OCI-LY3 (cell line): ENCODE measurements around the gene CYP4F3.

Experiments
- H2AFZ ChIP-seq: fragments of 200-600, 300-600 bp; shearing (Covaris generic); 2 replicates; pipeline ENCODE4 v1.6.0; 2014; ENCODE audit warnings: antibody characterized with exemption, low read depth, low read length
- H3K27ac ChIP-seq: fragments of 200-600, 300-600 bp; sonication (generic); 2 replicates; pipeline ENCODE4 v1.5.1; 2014; ENCODE audit warnings: mild to moderate bottlenecking, low read length, moderate library complexity, mixed read lengths
- H3K27me3 ChIP-seq: fragments of 200-600, 300-600 bp; sonication (generic); 2 replicates; pipeline ENCODE4 v1.6.1; 2014; ENCODE audit warnings: low read depth, low read length, mixed read lengths
- H3K36me3 ChIP-seq: fragments of 200-600, 300-600 bp; sonication (generic); replicated peaks from 2 replicates; pipeline ENCODE3; 2014; ENCODE audit warnings: low read depth, low read length, mixed read lengths
- H3K4me1 ChIP-seq: fragments of 300-600, 200-600 bp; sonication (generic); 2 replicates; pipeline ENCODE4 v1.6.1; 2014; ENCODE audit warnings: low read length, mixed read lengths
- H3K4me2 ChIP-seq: fragments of 200-600, 300-600 bp; sonication (generic); 2 replicates; pipeline ENCODE4 v1.6.1; 2014; ENCODE audit warnings: low read length, mixed read lengths
- H3K4me3 ChIP-seq: fragments of 300-600, 200-600 bp; sonication (generic); 2 replicates; pipeline ENCODE4 v1.5.1; 2014; ENCODE audit warnings: antibody characterized with exemption, mild to moderate bottlenecking, low read length, moderate library complexity
- H3K79me2 ChIP-seq: fragments of 300-600, 200-600 bp; shearing (Covaris generic); 2 replicates; pipeline ENCODE4 v1.6.1; 2014; ENCODE audit warnings: mild to moderate bottlenecking, low read length, mixed read lengths
- H3K9ac ChIP-seq: fragments of 300-600, 200-600 bp; shearing (Covaris generic); 2 replicates; pipeline ENCODE4 v1.6.0; 2014; ENCODE audit warnings: mild to moderate bottlenecking, low read length, moderate library complexity
- H3K9me3 ChIP-seq: fragments of 200-600, 300-600 bp; shearing (Covaris generic); 2 replicates; pipeline ENCODE4 v1.6.1; 2014; ENCODE audit warnings: low read length, mixed read lengths; ENCODE audit not compliant: insufficient read depth
- H4K20me1 ChIP-seq: fragments of 200-600, 300-600 bp; sonication (generic); 2 replicates; pipeline ENCODE4 v1.6.1; 2016; ENCODE audit warnings: low read length, mixed read lengths; ENCODE audit not compliant: insufficient read depth
- CTCF ChIP-seq: fragments of 200-600, 300-600 bp; sonication (generic); IDR thresholded peaks from 2 replicates; pipeline ENCODE4 v1.5.1; 2014; ENCODE audit warnings: antibody characterized with exemption, low read length, low read depth
- EZH2phosphoT487 ChIP-seq: fragments of 200-600 bp; shearing (Covaris generic); IDR thresholded peaks from 2 replicates; pipeline ENCODE4 v1.6.1; 2018; ENCODE audit warnings: antibody characterized with exemption, mixed run types, low read depth

CYP4F3 gene

GRCh38 chr19:15701757-15702533, 61.2 kb downstream of the CYP4F3 start:
- H2AFZ ChIP-seq = no peak overlapping the region

GRCh38 chr19:15702534-15702930, 61.8 kb downstream of the CYP4F3 start:
- H3K27me3 ChIP-seq = peaks cover 9% of the 10 kb centered on the region; the same call in 1 of the 2 replicates
- H3K4me2 ChIP-seq = no peak overlapping the region
- H3K36me3 ChIP-seq = no peaks in the 10 kb centered on the region
- H3K4me1 ChIP-seq = no peaks in the 10 kb centered on the region
- H3K27ac ChIP-seq = no peak overlapping the region
- TF ChIP-seq EZH2phosphoT487 (no peak), CTCF (peak; percentile 6; the same call in 1 of the 2 replicates)
- no peaks in the 10 kb centered on the region for H3K9me3 ChIP-seq
- H3K9ac ChIP-seq = no peak overlapping the region
- no peaks in the 10 kb centered on the region for H4K20me1 ChIP-seq
- H3K4me3 ChIP-seq = no peak overlapping the region
- H3K79me2 ChIP-seq = no peaks in the 10 kb centered on the region
- H2AFZ ChIP-seq = no peak overlapping the region

More at GRCh38 chr19:15701757-15702533, 61.2 kb downstream of the CYP4F3 start:
- H4K20me1 ChIP-seq = no peaks in the 10 kb centered on the region
- no peak overlapping the region for H3K4me3 ChIP-seq
- H3K9me3 ChIP-seq = no peaks in the 10 kb centered on the region
- no peaks in the 10 kb centered on the region for H3K36me3 ChIP-seq
- no peak overlapping the region for H3K9ac ChIP-seq
- peaks cover 9% of the 10 kb centered on the region; the same call in 1 of the 2 replicates for H3K27me3 ChIP-seq
- TF ChIP-seq EZH2phosphoT487 (no peak), CTCF (no peak)
- H3K4me2 ChIP-seq = no peak overlapping the region
- no peaks in the 10 kb centered on the region for H3K79me2 ChIP-seq
- no peak overlapping the region for H3K27ac ChIP-seq
- H3K4me1 ChIP-seq = no peaks in the 10 kb centered on the region
